Hematopoietic multipotent progenitor cell treated with erythropoietin and hydrocortisone succinate and interleukin-3 and kit ligand, for 6 days (in vitro differentiated cells): Measurements from ENCODE around the gene TTI1.

Source experiments
- DNase-seq: peaks from one replicate; pipeline ENCODE4 v3.0.0-alpha.2; 2015

The TTI1 gene

GRCh38 chr20:38008233-38008944, 24.9 kb downstream of the TTI1 start:
- DNase-seq: no peak

- no peak for DNase-seq
Measured at GRCh38 chr20:38007526-38007925, 25.7 kb downstream of the TTI1 start.

GRCh38 chr20:38005903-38006302, 27.4 kb downstream of the TTI1 start:
- no peak for DNase-seq

- no peak for DNase-seq
Measured at GRCh38 chr20:38004416-38004815, 28.8 kb downstream of the TTI1 start.

GRCh38 chr20:38002422-38002821, 30.8 kb downstream of the TTI1 start:
- DNase-seq: no peak

GRCh38 chr20:38001981-38002380, 31.3 kb downstream of the TTI1 start:
- DNase-seq: peak; percentile 41

- DNase-seq: no peak
Measured at GRCh38 chr20:38001173-38001875, 31.9 kb downstream of the TTI1 start.

GRCh38 chr20:38000293-38000692, 33.0 kb downstream of the TTI1 start:
- DNase-seq: no peak

- DNase-seq: no peak
Measured at GRCh38 chr20:37999526-38000263, 33.6 kb downstream of the TTI1 start.

GRCh38 chr20:37997516-37997915, 35.7 kb downstream of the TTI1 start:
- no peak for DNase-seq

GRCh38 chr20:37995856-37996605, 37.2 kb downstream of the TTI1 start:
- no peak for DNase-seq

- DNase-seq: no peak
Measured at GRCh38 chr20:37994512-37994911, 38.7 kb downstream of the TTI1 start.

- peak; percentile 70 for DNase-seq
Measured at GRCh38 chr20:37992802-37993409, 40.4 kb downstream of the TTI1 start.

GRCh38 chr20:37991908-37992307, 41.3 kb downstream of the TTI1 start:
- DNase-seq: no peak

- DNase-seq: no peak
Measured at GRCh38 chr20:37991157-37991866, 41.9 kb downstream of the TTI1 start.

GRCh38 chr20:37990571-37991151, 42.6 kb downstream of the TTI1 start:
- DNase-seq: peak; percentile 76

GRCh38 chr20:37989601-37990295, 43.5 kb downstream of the TTI1 start:
- peak; percentile 14 for DNase-seq

GRCh38 chr20:37988306-37988954, 44.8 kb downstream of the TTI1 start:
- DNase-seq: no peak

GRCh38 chr20:37987602-37988290, 45.5 kb downstream of the TTI1 start:
- DNase-seq: peak; percentile 69
